MCF 10A (cell line): Measurements from ENCODE around the gene PRKCZ. TPM values are rescaled to one million over a fixed set of nuclear protein-coding genes. Genes with fewer than 3 reads are reported as not detected.

ENCODE experiments used
- BruUV-seq: library from RNA; stranded (reverse); fragments of 400-500 nt; replicated peaks from 2 replicates; lab custom pipeline; 2021; lab: Mats Ljungman, UMichigan
- CTCF ChIA-PET: fragments of 300-600 bp; sonication (Branson Sonifier 250); formaldehyde crosslinking; extraction: SDS; loops from one replicate; lab custom pipeline; 2021; ENCODE audit warnings: antibody characterized with exemption, inconsistent platforms; lab: Yijun Ruan, JAX
- POLR2A ChIA-PET: fragments of 300-600, 350-650 bp; sonication (Branson Sonifier 250); formaldehyde crosslinking; extraction: SDS; loops from one replicate; lab custom pipeline; 2020; ENCODE audit warnings: antibody characterized with exemption, inconsistent platforms; lab: Yijun Ruan, JAX
- DNase-seq: peaks from one replicate; pipeline ENCODE4 v3.0.0-alpha.2; 2018; ENCODE audit not compliant: unreplicated experiment
- H3K27ac Mint-ChIP-seq: one replicate; pipeline ENCODE4 v1.8.0; 2022; ENCODE audit warnings: mild to moderate bottlenecking, low read depth, mixed read lengths; ENCODE audit not compliant: unreplicated experiment
- H3K27me3 Mint-ChIP-seq: one replicate; pipeline ENCODE4 v1.8.0; 2022; ENCODE audit warnings: mixed read lengths; ENCODE audit not compliant: insufficient read depth, unreplicated experiment
- H3K36me3 Mint-ChIP-seq: one replicate; pipeline ENCODE4 v1.8.0; 2022; ENCODE audit warnings: mild to moderate bottlenecking, moderate library complexity, mixed read lengths; ENCODE audit not compliant: insufficient read depth, unreplicated experiment
- H3K4me1 Mint-ChIP-seq: one replicate; pipeline ENCODE4 v1.8.0; 2022; ENCODE audit warnings: mixed read lengths; ENCODE audit not compliant: insufficient read depth, unreplicated experiment
- H3K4me3 Mint-ChIP-seq: one replicate; pipeline ENCODE4 v1.8.0; 2022; ENCODE audit warnings: mild to moderate bottlenecking, moderate library complexity, mixed read lengths; ENCODE audit not compliant: unreplicated experiment
- H3K9me3 Mint-ChIP-seq: one replicate; pipeline ENCODE4 v1.8.0; 2022; ENCODE audit warnings: mixed read lengths; ENCODE audit not compliant: unreplicated experiment
- intact Hi-C: fragments of 100-400 bp; cut with micrococcal nuclease; formaldehyde crosslinking; loops from 2 replicates; pipeline ENCODE4 v1.14.1; 2022
- total RNA-seq: library from RNA; stranded (reverse); gene quantifications from 2 replicates; pipeline ENCODE4 v1.2.3, GENCODE V29; 2022
- TF ChIP-seq, protein P1 (sequence below): fragments of 200-600 bp; IDR thresholded peaks from one replicate; pipeline ENCODE4 v1.8.0; 2022; ENCODE audit warnings: antibody characterized with exemption, mild to moderate bottlenecking; ENCODE audit not compliant: unreplicated experiment

Gene PRKCZ
- total RNA-seq, 1 experiment from 2014 or later, result 24.9 TPM

GRCh38 chr1:2160451-2161300 is 110.5 kb downstream of the PRKCZ start:
- Mint-ChIP-seq H3K36me3 (peaks cover 21% of the 10 kb centered on the region), H3K4me3 (no peak overlapping the region), H3K27me3 (no peaks in the 10 kb centered on the region), H3K9me3 (no peaks in the 10 kb centered on the region), H3K27ac (no peak overlapping the region), H3K4me1 (no peaks in the 10 kb centered on the region)
- POLR2A ChIA-PET, result no interaction called here
- DNase-seq, result no peak
- CTCF ChIA-PET, result interaction anchor here (0.5 kb wide), 1 partner anchor 11 kb away, joined by 3 read pairs; no protein-coding TSS in a partner anchor
- intact Hi-C loops, result no loop called here
- BruUV-seq, result no TSS peak
- TF ChIP-seq, protein P1, sequence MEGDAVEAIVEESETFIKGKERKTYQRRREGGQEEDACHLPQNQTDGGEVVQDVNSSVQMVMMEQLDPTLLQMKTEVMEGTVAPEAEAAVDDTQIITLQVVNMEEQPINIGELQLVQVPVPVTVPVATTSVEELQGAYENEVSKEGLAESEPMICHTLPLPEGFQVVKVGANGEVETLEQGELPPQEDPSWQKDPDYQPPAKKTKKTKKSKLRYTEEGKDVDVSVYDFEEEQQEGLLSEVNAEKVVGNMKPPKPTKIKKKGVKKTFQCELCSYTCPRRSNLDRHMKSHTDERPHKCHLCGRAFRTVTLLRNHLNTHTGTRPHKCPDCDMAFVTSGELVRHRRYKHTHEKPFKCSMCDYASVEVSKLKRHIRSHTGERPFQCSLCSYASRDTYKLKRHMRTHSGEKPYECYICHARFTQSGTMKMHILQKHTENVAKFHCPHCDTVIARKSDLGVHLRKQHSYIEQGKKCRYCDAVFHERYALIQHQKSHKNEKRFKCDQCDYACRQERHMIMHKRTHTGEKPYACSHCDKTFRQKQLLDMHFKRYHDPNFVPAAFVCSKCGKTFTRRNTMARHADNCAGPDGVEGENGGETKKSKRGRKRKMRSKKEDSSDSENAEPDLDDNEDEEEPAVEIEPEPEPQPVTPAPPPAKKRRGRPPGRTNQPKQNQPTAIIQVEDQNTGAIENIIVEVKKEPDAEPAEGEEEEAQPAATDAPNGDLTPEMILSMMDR, result no peak

- Mint-ChIP-seq H3K9me3 (no peaks in the 10 kb centered on the region), H3K27ac (no peak overlapping the region), H3K27me3 (no peaks in the 10 kb centered on the region), H3K4me3 (no peak overlapping the region), H3K4me1 (no peaks in the 10 kb centered on the region), H3K36me3 (peaks cover 21% of the 10 kb centered on the region)
- ChIA-PET POLR2A (no interaction called here), CTCF (interaction anchor here (2.1 to 4.6 kb wide), 2 partner anchors 11 to 23 kb away, joined by 7 to 35 read pairs; no protein-coding TSS in a partner anchor)
- intact Hi-C loops, result no loop called here
- DNase-seq, result no peak
- TF ChIP-seq, protein P1, result no peak
- BruUV-seq, result no TSS peak
Measured at GRCh38 chr1:2163205-2163604, 113.0 kb downstream of the PRKCZ start.

DNA sequence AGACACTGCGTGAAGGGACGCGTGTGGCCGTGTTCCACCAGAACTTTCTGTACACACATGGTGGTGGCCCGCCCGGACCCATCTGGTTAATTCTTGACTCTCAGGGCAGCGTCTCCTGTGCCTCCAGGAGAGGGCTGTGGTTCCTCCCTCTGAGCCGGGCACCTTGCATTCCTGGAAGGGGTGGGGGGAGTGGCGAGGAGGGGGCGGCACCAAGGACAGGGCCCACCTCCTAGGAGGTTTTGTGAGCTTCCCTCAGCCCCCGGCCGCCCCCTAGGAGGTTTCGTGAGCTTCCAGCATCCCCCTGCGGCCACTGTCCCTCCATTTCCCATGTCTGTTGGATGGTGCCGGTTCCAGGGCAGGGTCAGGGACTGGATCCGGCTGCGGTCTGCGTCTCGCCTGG is 115.4 kb downstream of the PRKCZ start:
- Mint-ChIP-seq H3K27me3 (no peaks in the 10 kb centered on the region), H3K9me3 (no peaks in the 10 kb centered on the region), H3K4me1 (no peaks in the 10 kb centered on the region), H3K4me3 (no peak overlapping the region), H3K36me3 (peaks cover 15% of the 10 kb centered on the region), H3K27ac (no peak overlapping the region)
- no TSS peak for BruUV-seq
- TF ChIP-seq, protein P1, result no peak
- ChIA-PET POLR2A (no interaction called here), CTCF (interaction anchor here (1.0 to 4.6 kb wide), 2 partner anchors 9 to 212 kb away, joined by 3 to 35 read pairs; no protein-coding TSS in a partner anchor)
- intact Hi-C loops, result no loop called here
- DNase-seq, result no peak

- H3K27me3 Mint-ChIP-seq, result no peaks in the 10 kb centered on the region
- CTCF ChIA-PET, result interaction anchor here (1.0 to 4.6 kb wide), 2 partner anchors 8 to 212 kb away, joined by 3 to 35 read pairs; no protein-coding TSS in a partner anchor
Measured at GRCh38 chr1:2166254-2166653, 116.0 kb downstream of the PRKCZ start.

More at GRCh38 chr1:2166254-2166653, 116.0 kb downstream of the PRKCZ start:
- Mint-ChIP-seq H3K4me1 (no peaks in the 10 kb centered on the region), H3K4me3 (no peak overlapping the region), H3K27ac (no peak overlapping the region), H3K36me3 (peaks cover 15% of the 10 kb centered on the region), H3K9me3 (no peaks in the 10 kb centered on the region)
- no TSS peak for BruUV-seq
- POLR2A ChIA-PET, result no interaction called here
- TF ChIP-seq, protein P1, result no peak
- intact Hi-C loops, result no loop called here
- DNase-seq, result no peak
